CD4-positive, CD25-positive, alpha-beta regulatory T cell (primary cell): ENCODE data around the gene KCNAB1. TPM values are rescaled to one million over a fixed set of nuclear protein-coding genes. Genes with fewer than 3 reads are reported as not detected.

Experiments used
- ATAC-seq, 2 donors: fragments of 150-1000 bp; cut with Tn5 transposase; one replicate each; pipeline ENCODE4 v1.10.0; 2021; ENCODE audit warnings: low read depth in 2 of 2, moderate number of reproducible peaks in 2 of 2, moderate library complexity in 1 of 2
- DNase-seq, 3 donors: peaks; one replicate each; pipeline versions ENCODE4 v3.0.0 to v3.0.0-alpha.2; 2012 to 2022; ENCODE audit warnings: mixed read lengths in 1 of 3
- H3K27ac ChIP-seq: one replicate; pipeline ENCODE4 v1.7.0; 2013; ENCODE audit warnings: mild to moderate bottlenecking, low read length; ENCODE audit not compliant: insufficient read depth, poor library complexity, severe bottlenecking
- H3K27me3 ChIP-seq: one replicate; pipeline ENCODE4 v1.7.0; 2013; ENCODE audit warnings: low read length; ENCODE audit not compliant: control insufficient read depth, insufficient read depth
- H3K36me3 ChIP-seq: one replicate; pipeline ENCODE4 v1.7.0; 2013; ENCODE audit warnings: mild to moderate bottlenecking, low read length, moderate library complexity; ENCODE audit not compliant: control insufficient read depth, insufficient read depth
- H3K4me1 ChIP-seq: 2 replicates; pipeline ENCODE4 v1.7.0; 2013; ENCODE audit warnings: mild to moderate bottlenecking, low read length; ENCODE audit not compliant: insufficient read depth, control insufficient read depth, poor library complexity, severe bottlenecking
- H3K4me3 ChIP-seq: one replicate; pipeline ENCODE4 v1.7.0; 2013; ENCODE audit warnings: low read depth, mild to moderate bottlenecking, low read length, moderate library complexity
- H3K9me3 ChIP-seq, 2 experiments: 1 replicate in 1 of 2; 2 replicates in 1 of 2; pipeline ENCODE4 v1.7.0; 2013; ENCODE audit warnings: low read length in 2 of 2, mild to moderate bottlenecking in 1 of 2, moderate library complexity in 1 of 2; ENCODE audit not compliant: control insufficient read depth in 2 of 2
- H3K27ac Mint-ChIP-seq, 3 donors: one replicate each; pipeline ENCODE4 v1.8.0; 2020 to 2022; ENCODE audit warnings: mild to moderate bottlenecking in 3 of 3, mixed read lengths in 3 of 3, moderate library complexity in 2 of 3
- H3K27me3 Mint-ChIP-seq: one replicate; pipeline ENCODE4 v1.8.0; 2022; ENCODE audit warnings: mild to moderate bottlenecking, mixed read lengths
- H3K36me3 Mint-ChIP-seq: one replicate; pipeline ENCODE4 v1.8.0; 2020; ENCODE audit warnings: mixed read lengths
- H3K4me1 Mint-ChIP-seq, 4 donors: one replicate each; pipeline ENCODE4 v1.8.0; 2020 to 2022; ENCODE audit warnings: mixed read lengths in 4 of 4, mild to moderate bottlenecking in 1 of 4
- H3K4me3 Mint-ChIP-seq, 4 donors: one replicate each; pipeline ENCODE4 v1.8.0; 2020 to 2022; ENCODE audit warnings: mild to moderate bottlenecking in 4 of 4, mixed read lengths in 4 of 4, moderate library complexity in 3 of 4
- H3K9me3 Mint-ChIP-seq, 7 donors: one replicate each; pipeline ENCODE4 v1.8.0; 2020 to 2022; ENCODE audit warnings: mixed read lengths in 7 of 7, mild to moderate bottlenecking in 3 of 7, moderate library complexity in 2 of 7
- polyA plus RNA-seq, 4 donors: library from polyadenylated mRNA; unstranded; fragments of 300-500 nt; fragmentation: Illumina TruSeq; gene quantifications; one replicate each; pipeline ENCODE4 v1.2.3, GENCODE V29; 2021
- total RNA-seq: library from RNA; stranded (reverse); gene quantifications from one replicate; pipeline ENCODE4 v1.2.3, GENCODE V29; 2022

Gene KCNAB1
- total and polyA plus RNA-seq, 5 donors from 2014 or later: 0.08 to 0.26 (median 0.17) TPM

GRCh38 chr3:156300929-156301840, 180.8 kb downstream of the KCNAB1 start:
- ATAC-seq (no peak), DNase-seq (no peak)
- H3K4me1 ChIP-seq: no peaks in the 10 kb centered on the region
- no peaks in the 10 kb centered on the region for H3K36me3 ChIP-seq
- H3K27ac ChIP-seq: no peak overlapping the region
- H3K9me3 ChIP-seq: no peaks in the 10 kb centered on the region
- Mint-ChIP-seq H3K4me1 (no peaks in the 10 kb centered on the region), H3K36me3 (no peaks in the 10 kb centered on the region), H3K9me3 (peaks cover 0 to 3% (median 0%) of the 10 kb centered on the region in 7 donors), H3K27me3 (peaks cover 15% of the 10 kb centered on the region), H3K4me3 (no peak overlapping the region), H3K27ac (no peak overlapping the region)
- H3K27me3 ChIP-seq: peaks cover 3% of the 10 kb centered on the region
- no peak overlapping the region for H3K4me3 ChIP-seq

GRCh38 chr3:156303001-156303707, 182.8 kb downstream of the KCNAB1 start:
- Mint-ChIP-seq H3K9me3 (peaks cover 0 to 3% (median 0%) of the 10 kb centered on the region in 7 donors), H3K27ac (no peak overlapping the region), H3K27me3 (peaks cover 10% of the 10 kb centered on the region), H3K4me1 (no peaks in the 10 kb centered on the region), H3K36me3 (no peaks in the 10 kb centered on the region), H3K4me3 (no peak overlapping the region)
- no peak for DNase-seq
- H3K27me3 ChIP-seq: peaks cover 2% of the 10 kb centered on the region
- no peaks in the 10 kb centered on the region for H3K4me1 ChIP-seq
- no peak for ATAC-seq
- no peak overlapping the region for H3K4me3 ChIP-seq
- H3K36me3 ChIP-seq: no peaks in the 10 kb centered on the region
- no peaks in the 10 kb centered on the region for H3K9me3 ChIP-seq
- no peak overlapping the region for H3K27ac ChIP-seq

- Mint-ChIP-seq H3K27me3 (peaks cover 10% of the 10 kb centered on the region), H3K9me3 (peaks cover 0 to 3% (median 0%) of the 10 kb centered on the region in 7 donors), H3K4me3 (no peak overlapping the region), H3K4me1 (no peaks in the 10 kb centered on the region), H3K27ac (no peak overlapping the region), H3K36me3 (no peaks in the 10 kb centered on the region)
- Histone ChIP-seq H3K9me3 (no peaks in the 10 kb centered on the region), H3K27me3 (peaks cover 2% of the 10 kb centered on the region), H3K4me1 (no peaks in the 10 kb centered on the region), H3K4me3 (no peak overlapping the region), H3K36me3 (no peaks in the 10 kb centered on the region), H3K27ac (no peak overlapping the region)
- DNase-seq (no peak), ATAC-seq (no peak)
These were observed 184.0 kb downstream of the KCNAB1 start for GRCh38 chr3:156304406-156304805.

- no peaks in the 10 kb centered on the region for H3K4me1 ChIP-seq
- H3K4me1 Mint-ChIP-seq: no peaks in the 10 kb centered on the region
- ATAC-seq: no peak
- H3K27me3 ChIP-seq: peaks cover 2% of the 10 kb centered on the region
- no peak overlapping the region for H3K4me3 Mint-ChIP-seq
- peaks cover 4% of the 10 kb centered on the region for H3K27me3 Mint-ChIP-seq
- DNase-seq: no peak
- no peaks in the 10 kb centered on the region for H3K36me3 Mint-ChIP-seq
- no peak overlapping the region for H3K27ac ChIP-seq
- no peaks in the 10 kb centered on the region for H3K9me3 Mint-ChIP-seq
- H3K4me3 ChIP-seq: no peak overlapping the region
- no peak overlapping the region for H3K27ac Mint-ChIP-seq
- no peaks in the 10 kb centered on the region for H3K36me3 ChIP-seq
- no peaks in the 10 kb centered on the region for H3K9me3 ChIP-seq
These were observed 185.3 kb downstream of the KCNAB1 start for GRCh38 chr3:156305672-156306071.

GRCh38 chr3:156307704-156308103, 187.3 kb downstream of the KCNAB1 start:
- Mint-ChIP-seq H3K9me3 (no peaks in the 10 kb centered on the region), H3K4me1 (no peaks in the 10 kb centered on the region), H3K27ac (no peak overlapping the region), H3K36me3 (no peaks in the 10 kb centered on the region), H3K4me3 (no peak overlapping the region), H3K27me3 (peaks cover 4% of the 10 kb centered on the region)
- H3K36me3 ChIP-seq: no peaks in the 10 kb centered on the region
- H3K27ac ChIP-seq: no peak overlapping the region
- peaks cover 2% of the 10 kb centered on the region for H3K27me3 ChIP-seq
- no peak for ATAC-seq
- H3K4me3 ChIP-seq: no peak overlapping the region
- no peak for DNase-seq
- H3K4me1 ChIP-seq: no peaks in the 10 kb centered on the region
- no peaks in the 10 kb centered on the region for H3K9me3 ChIP-seq

- H3K4me1 ChIP-seq: no peaks in the 10 kb centered on the region
- H3K9me3 ChIP-seq: no peaks in the 10 kb centered on the region
- DNase-seq: no peak
- no peak overlapping the region for H3K4me3 ChIP-seq
- H3K36me3 Mint-ChIP-seq: no peaks in the 10 kb centered on the region
- H3K27ac ChIP-seq: no peak overlapping the region
- H3K36me3 ChIP-seq: no peaks in the 10 kb centered on the region
- peaks cover 2% of the 10 kb centered on the region for H3K27me3 ChIP-seq
- no peaks in the 10 kb centered on the region for H3K4me1 Mint-ChIP-seq
- no peak overlapping the region for H3K4me3 Mint-ChIP-seq
- peaks cover 9% of the 10 kb centered on the region for H3K27me3 Mint-ChIP-seq
- H3K27ac Mint-ChIP-seq: peak overlapping the region in 1 of 3 donors; percentile 58
- ATAC-seq: no peak
- peaks cover 0 to 2% (median 0%) of the 10 kb centered on the region in 7 donors for H3K9me3 Mint-ChIP-seq
These were observed 191.1 kb downstream of the KCNAB1 start for GRCh38 chr3:156311431-156311830.

GRCh38 chr3:156311930-156312329, 191.6 kb downstream of the KCNAB1 start:
- Mint-ChIP-seq H3K27ac (peak overlapping the region in 1 of 3 donors; percentile 58), H3K27me3 (peaks cover 9% of the 10 kb centered on the region), H3K9me3 (peaks cover 0 to 2% (median 0%) of the 10 kb centered on the region in 7 donors), H3K4me1 (no peaks in the 10 kb centered on the region), H3K4me3 (peak overlapping the region in 1 of 4 donors; percentile 28), H3K36me3 (no peaks in the 10 kb centered on the region)
- no peak overlapping the region for H3K27ac ChIP-seq
- no peak for ATAC-seq
- H3K27me3 ChIP-seq: peaks cover 2% of the 10 kb centered on the region
- H3K36me3 ChIP-seq: no peaks in the 10 kb centered on the region
- no peaks in the 10 kb centered on the region for H3K9me3 ChIP-seq
- DNase-seq: no peak
- no peaks in the 10 kb centered on the region for H3K4me1 ChIP-seq
- H3K4me3 ChIP-seq: no peak overlapping the region
